ENCODE measurements around the gene CATSPERB.

Gene CATSPERB

DNA sequence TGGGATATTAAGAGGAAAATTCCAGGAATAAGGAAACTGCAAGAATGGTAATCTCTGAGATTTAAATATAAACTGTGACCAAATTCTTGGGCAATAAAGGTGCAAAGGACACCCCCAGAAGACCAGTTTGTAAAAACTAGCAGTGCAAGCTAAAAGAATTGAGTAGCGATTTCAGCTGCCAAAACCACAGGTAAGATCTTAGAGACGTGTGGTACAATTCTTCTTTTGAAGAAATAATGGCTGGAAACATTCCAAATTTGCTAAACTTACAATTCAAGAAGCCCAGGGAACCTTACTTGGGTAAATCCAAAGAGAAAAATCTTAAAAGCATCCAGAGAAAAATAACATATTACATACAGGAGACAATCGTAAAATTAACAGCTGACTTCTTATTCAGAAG lies 12.0 kb downstream of the CATSPERB start:
- no peak for TF ChIP-seq EZH2phosphoT487 (IDR thresholded peaks at IDR 0.05; ENCODE audit: borderline replicate concordance)
- TF ChIP-seq, protein P1, sequence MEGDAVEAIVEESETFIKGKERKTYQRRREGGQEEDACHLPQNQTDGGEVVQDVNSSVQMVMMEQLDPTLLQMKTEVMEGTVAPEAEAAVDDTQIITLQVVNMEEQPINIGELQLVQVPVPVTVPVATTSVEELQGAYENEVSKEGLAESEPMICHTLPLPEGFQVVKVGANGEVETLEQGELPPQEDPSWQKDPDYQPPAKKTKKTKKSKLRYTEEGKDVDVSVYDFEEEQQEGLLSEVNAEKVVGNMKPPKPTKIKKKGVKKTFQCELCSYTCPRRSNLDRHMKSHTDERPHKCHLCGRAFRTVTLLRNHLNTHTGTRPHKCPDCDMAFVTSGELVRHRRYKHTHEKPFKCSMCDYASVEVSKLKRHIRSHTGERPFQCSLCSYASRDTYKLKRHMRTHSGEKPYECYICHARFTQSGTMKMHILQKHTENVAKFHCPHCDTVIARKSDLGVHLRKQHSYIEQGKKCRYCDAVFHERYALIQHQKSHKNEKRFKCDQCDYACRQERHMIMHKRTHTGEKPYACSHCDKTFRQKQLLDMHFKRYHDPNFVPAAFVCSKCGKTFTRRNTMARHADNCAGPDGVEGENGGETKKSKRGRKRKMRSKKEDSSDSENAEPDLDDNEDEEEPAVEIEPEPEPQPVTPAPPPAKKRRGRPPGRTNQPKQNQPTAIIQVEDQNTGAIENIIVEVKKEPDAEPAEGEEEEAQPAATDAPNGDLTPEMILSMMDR (conservative IDR thresholded peaks at IDR 0.05; ENCODE audit: low read length): no peak
- no peaks in the 10 kb centered on the region for H3K27me3 ChIP-seq (ENCODE audit: insufficient read depth, low read length, poor library complexity, severe bottlenecking)
- H3K9me3 ChIP-seq (ENCODE audit: insufficient read depth, low read depth, low read length): no peaks in the 10 kb centered on the region
- no peak overlapping the region for H3K4me3 ChIP-seq (ENCODE audit: low read length, poor library complexity, severe bottlenecking)
- H3K79me2 ChIP-seq (ENCODE audit: insufficient read depth, low read length): no peaks in the 10 kb centered on the region
- no peak overlapping the region for H3K9ac ChIP-seq (ENCODE audit: low read depth, low read length, poor library complexity, severe bottlenecking)
- peaks cover 34% of the 10 kb centered on the region for H3K4me1 ChIP-seq (ENCODE audit: insufficient read depth, low read length, poor library complexity, severe bottlenecking)
- peak overlapping the region; percentile 6 for H3K4me2 ChIP-seq (ENCODE audit: low read depth, low read length, poor library complexity, severe bottlenecking)
- H3K9me2 ChIP-seq (replicated peaks; ENCODE audit: low read depth, low read length): no peaks in the 10 kb centered on the region
- H2AFZ ChIP-seq (ENCODE audit: low read length): 0 out of 2 replicates have a peak overlapping the region, but pooled peaks have one; percentile 13
- H3K36me3 ChIP-seq (ENCODE audit: insufficient read depth, low read length): no peaks in the 10 kb centered on the region
- H4K20me1 ChIP-seq (ENCODE audit: insufficient read depth, low read length, poor library complexity, severe bottlenecking): no peaks in the 10 kb centered on the region
- no peaks in the 10 kb centered on the region for H3F3A ChIP-seq (ENCODE audit: low read depth)

DNA sequence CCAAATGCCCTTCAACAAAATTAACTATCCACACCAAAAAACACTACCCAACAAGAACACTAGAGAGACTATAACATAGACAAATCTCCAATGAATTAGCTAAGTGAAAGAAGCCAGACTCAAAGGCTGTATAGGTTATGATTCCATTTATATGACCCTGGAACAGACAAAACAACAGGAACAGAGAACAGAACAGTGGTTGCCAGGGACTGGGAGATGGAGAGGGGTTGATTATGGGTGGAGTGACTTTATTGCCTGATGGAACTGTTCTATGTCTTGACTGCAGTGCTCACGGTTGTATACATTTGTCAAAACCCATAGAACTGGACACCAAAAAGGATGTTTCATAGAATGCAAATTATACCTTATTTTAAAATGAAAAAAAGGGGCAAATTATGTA lies 14.9 kb downstream of the CATSPERB start:
- no peak overlapping the region for H3K4me3 ChIP-seq (ENCODE audit: low read length, poor library complexity, severe bottlenecking)
- H3K79me2 ChIP-seq (ENCODE audit: insufficient read depth, low read length): no peaks in the 10 kb centered on the region
- H3K9me3 ChIP-seq (ENCODE audit: insufficient read depth, low read depth, low read length): no peaks in the 10 kb centered on the region
- no peaks in the 10 kb centered on the region for H4K20me1 ChIP-seq (ENCODE audit: insufficient read depth, low read length, poor library complexity, severe bottlenecking)
- no peaks in the 10 kb centered on the region for H3K36me3 ChIP-seq (ENCODE audit: insufficient read depth, low read length)
- H3K4me1 ChIP-seq (ENCODE audit: insufficient read depth, low read length, poor library complexity, severe bottlenecking): peaks cover 47% of the 10 kb centered on the region
- no peaks in the 10 kb centered on the region; the same call in 1 of the 2 replicates for H3F3A ChIP-seq (ENCODE audit: low read depth)
- H3K4me2 ChIP-seq (ENCODE audit: low read depth, low read length, poor library complexity, severe bottlenecking): no peak overlapping the region
- peak overlapping the region; percentile 2; the same call in 1 of the 2 replicates for H2AFZ ChIP-seq (ENCODE audit: low read length)
- no peak overlapping the region for H3K9ac ChIP-seq (ENCODE audit: low read depth, low read length, poor library complexity, severe bottlenecking)
- no peaks in the 10 kb centered on the region for H3K9me2 ChIP-seq (replicated peaks; ENCODE audit: low read depth, low read length)
- no peaks in the 10 kb centered on the region for H3K27me3 ChIP-seq (ENCODE audit: insufficient read depth, low read length, poor library complexity, severe bottlenecking)
- TF ChIP-seq, protein P1 (conservative IDR thresholded peaks at IDR 0.05; ENCODE audit: low read length): no peak
- no peak for TF ChIP-seq EZH2phosphoT487 (IDR thresholded peaks at IDR 0.05; ENCODE audit: borderline replicate concordance)

DNA sequence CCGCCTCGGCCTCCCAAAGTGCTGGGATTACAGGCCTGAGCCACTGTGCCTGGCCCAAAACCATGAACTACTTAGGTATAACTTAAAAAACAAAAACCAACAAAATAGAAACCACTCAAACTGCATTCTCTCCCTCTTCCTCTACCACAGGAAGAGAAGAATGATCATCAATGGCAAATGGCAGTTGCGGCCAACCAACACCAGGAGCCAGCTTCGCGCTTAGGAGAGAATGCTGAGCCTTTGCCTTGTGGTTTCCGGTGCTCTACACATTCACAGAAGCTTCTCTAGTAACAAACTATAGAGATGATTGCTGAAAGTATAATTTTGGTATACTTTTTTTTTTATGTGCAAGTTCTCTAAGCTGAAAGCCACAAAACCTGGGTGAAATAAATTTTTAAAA lies 17.1 kb downstream of the CATSPERB start:
- Histone ChIP-seq H3K79me2 (ENCODE audit: insufficient read depth, low read length) (no peaks in the 10 kb centered on the region), H4K20me1 (ENCODE audit: insufficient read depth, low read length, poor library complexity, severe bottlenecking) (no peaks in the 10 kb centered on the region), H3K9me3 (ENCODE audit: insufficient read depth, low read depth, low read length) (no peaks in the 10 kb centered on the region), H2AFZ (ENCODE audit: low read length) (peak overlapping the region; percentile 59; the same call in 1 of the 2 replicates), H3K9me2 (replicated peaks; ENCODE audit: low read depth, low read length) (no peaks in the 10 kb centered on the region), H3K4me2 (ENCODE audit: low read depth, low read length, poor library complexity, severe bottlenecking) (peak overlapping the region; percentile 66), H3K36me3 (ENCODE audit: insufficient read depth, low read length) (no peaks in the 10 kb centered on the region), H3K9ac (ENCODE audit: low read depth, low read length, poor library complexity, severe bottlenecking) (peak overlapping the region; percentile 57), H3K27me3 (ENCODE audit: insufficient read depth, low read length, poor library complexity, severe bottlenecking) (no peaks in the 10 kb centered on the region), H3K4me1 (ENCODE audit: insufficient read depth, low read length, poor library complexity, severe bottlenecking) (peaks cover 43% of the 10 kb centered on the region), H3F3A (ENCODE audit: low read depth) (no peaks in the 10 kb centered on the region; the same call in 1 of the 2 replicates), H3K4me3 (ENCODE audit: low read length, poor library complexity, severe bottlenecking) (peak overlapping the region; percentile 54)
- no peak for TF ChIP-seq EZH2phosphoT487 (IDR thresholded peaks at IDR 0.05; ENCODE audit: borderline replicate concordance)
- TF ChIP-seq, protein P1 (conservative IDR thresholded peaks at IDR 0.05; ENCODE audit: low read length): peak; percentile 56
